Stomach (tissue), 4 donors: Measurements from ENCODE around the gene SLC35G6.

Experiments
- POLR2AphosphoS5 ChIP-seq, 3 donors: sonication (generic); formaldehyde crosslinking; IDR thresholded peaks; one replicate each; pipeline ENCODE4 v1.6.1; 2016; ENCODE audit warnings: antibody characterized with exemption in 3 of 3
- TF ChIP-seq, protein P1 (sequence below), 7 experiments: fragments of 450-650 bp in 4 of 7; fragments of 200-600 bp in 3 of 7; sonication (generic) in 3 of 7; IDR thresholded peaks; one replicate each; pipeline ENCODE4 v1.5.1; 2016 to 2019; ENCODE audit warnings: antibody characterized with exemption in 7 of 7, control low read depth in 2 of 7, mild to moderate bottlenecking in 1 of 7

DNA sequence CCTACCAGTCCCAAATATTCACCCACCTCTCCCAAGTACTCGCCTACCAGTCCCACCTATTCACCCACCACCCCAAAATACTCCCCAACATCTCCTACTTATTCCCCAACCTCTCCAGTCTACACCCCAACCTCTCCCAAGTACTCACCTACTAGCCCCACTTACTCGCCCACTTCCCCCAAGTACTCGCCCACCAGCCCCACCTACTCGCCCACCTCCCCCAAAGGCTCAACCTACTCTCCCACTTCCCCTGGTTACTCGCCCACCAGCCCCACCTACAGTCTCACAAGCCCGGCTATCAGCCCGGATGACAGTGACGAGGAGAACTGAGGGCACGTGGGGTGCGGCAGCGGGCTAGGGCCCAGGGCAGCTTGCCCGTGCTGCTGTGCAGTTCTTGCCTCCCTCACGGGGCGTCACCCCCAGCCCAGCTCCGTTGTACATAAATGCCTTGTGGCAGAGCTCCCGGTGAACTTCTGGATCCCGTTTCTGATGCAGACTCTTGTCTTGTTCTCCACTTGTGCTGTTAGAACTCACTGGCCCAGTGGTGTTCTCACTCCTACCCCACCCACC is 32.7 kb downstream of the SLC35G6 start:
- TF ChIP-seq, protein P1, sequence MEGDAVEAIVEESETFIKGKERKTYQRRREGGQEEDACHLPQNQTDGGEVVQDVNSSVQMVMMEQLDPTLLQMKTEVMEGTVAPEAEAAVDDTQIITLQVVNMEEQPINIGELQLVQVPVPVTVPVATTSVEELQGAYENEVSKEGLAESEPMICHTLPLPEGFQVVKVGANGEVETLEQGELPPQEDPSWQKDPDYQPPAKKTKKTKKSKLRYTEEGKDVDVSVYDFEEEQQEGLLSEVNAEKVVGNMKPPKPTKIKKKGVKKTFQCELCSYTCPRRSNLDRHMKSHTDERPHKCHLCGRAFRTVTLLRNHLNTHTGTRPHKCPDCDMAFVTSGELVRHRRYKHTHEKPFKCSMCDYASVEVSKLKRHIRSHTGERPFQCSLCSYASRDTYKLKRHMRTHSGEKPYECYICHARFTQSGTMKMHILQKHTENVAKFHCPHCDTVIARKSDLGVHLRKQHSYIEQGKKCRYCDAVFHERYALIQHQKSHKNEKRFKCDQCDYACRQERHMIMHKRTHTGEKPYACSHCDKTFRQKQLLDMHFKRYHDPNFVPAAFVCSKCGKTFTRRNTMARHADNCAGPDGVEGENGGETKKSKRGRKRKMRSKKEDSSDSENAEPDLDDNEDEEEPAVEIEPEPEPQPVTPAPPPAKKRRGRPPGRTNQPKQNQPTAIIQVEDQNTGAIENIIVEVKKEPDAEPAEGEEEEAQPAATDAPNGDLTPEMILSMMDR (IDR thresholded peaks at IDR 0.05), result no peak
- no peak for TF ChIP-seq POLR2AphosphoS5 (IDR thresholded peaks at IDR 0.05)
